Kidney tubule cell (primary cell): ENCODE measurements around the gene COX5B.
"Not testable (repeated sequence)": the region's sequence is repeated elsewhere in the genome, so short reads cannot be mapped to it uniquely, and the experiment has no call there.

Experiments used
- DNase-seq: peaks from one replicate; pipeline ENCODE4 v3.0.0-alpha.2; 2018; ENCODE audit warnings: low spot score

Gene COX5B

GRCh38 chr2:97654309-97654708 is 8.4 kb downstream of the COX5B start:
- DNase-seq: no peak

GRCh38 chr2:97654791-97655190 is 8.9 kb downstream of the COX5B start:
- no peak for DNase-seq

- no peak for DNase-seq
Measured at GRCh38 chr2:97656129-97656755, 10.4 kb downstream of the COX5B start.

- DNase-seq: no peak
Measured at GRCh38 chr2:97656905-97657587, 11.2 kb downstream of the COX5B start.

GRCh38 chr2:97657986-97658690 is 12.3 kb downstream of the COX5B start:
- no peak for DNase-seq

GRCh38 chr2:97658691-97659157 is 12.9 kb downstream of the COX5B start:
- DNase-seq: no peak

GRCh38 chr2:97659256-97660043 is 13.6 kb downstream of the COX5B start:
- no peak for DNase-seq

- no peak for DNase-seq
Measured at GRCh38 chr2:97660044-97660774, 14.3 kb downstream of the COX5B start.

- no peak for DNase-seq
Measured at GRCh38 chr2:97660775-97661389, 15.0 kb downstream of the COX5B start.

- DNase-seq: no peak
Measured at GRCh38 chr2:97661927-97662326, 16.1 kb downstream of the COX5B start.

GRCh38 chr2:97662386-97662894 is 16.6 kb downstream of the COX5B start:
- no peak for DNase-seq

GRCh38 chr2:97662895-97663625 is 17.2 kb downstream of the COX5B start:
- DNase-seq: peak; percentile 95

GRCh38 chr2:97663626-97663961 is 17.7 kb downstream of the COX5B start:
- no peak for DNase-seq

- peak; percentile 99 for DNase-seq
Measured at GRCh38 chr2:97663962-97664635, 18.2 kb downstream of the COX5B start, which contains the start of gene ACTR1B. ACTR1B (minus strand) TSS chr2:97664044; CDS start chr2:97663890, 154 bp downstream.

- no peak for DNase-seq
Measured at GRCh38 chr2:97664636-97664970, 18.7 kb downstream of the COX5B start.

GRCh38 chr2:97669448-97669847 is 23.6 kb downstream of the COX5B start, which contains the start of gene C2orf92:
C2orf92 (plus strand) TSS chr2:97669713; CDS start chr2:97669789, 76 bp downstream.
- DNase-seq: no peak

- no peak for DNase-seq
Measured at GRCh38 chr2:97670471-97670870, 24.6 kb downstream of the COX5B start.

- no peak for DNase-seq
Measured at GRCh38 chr2:97671526-97671925, 25.7 kb downstream of the COX5B start.

GRCh38 chr2:97672606-97673140 is 26.8 kb downstream of the COX5B start:
- not testable (repeated sequence) for DNase-seq
